Tibial nerve (tissue), 4 donors: ENCODE measurements around the gene CHADL.

Experiments used
- CTCF ChIP-seq, 5 experiments: fragments of 200-600 bp in 3 of 5; fragments of 450-650 bp in 2 of 5; sonication (generic) in 3 of 5; IDR thresholded peaks; one replicate each; pipeline ENCODE4 v1.5.1; 2016 to 2019; ENCODE audit warnings: antibody characterized with exemption in 5 of 5, mild to moderate bottlenecking in 3 of 5, moderate library complexity in 2 of 5
- EP300 ChIP-seq, 2 donors: sonication (generic); formaldehyde crosslinking; IDR thresholded peaks; one replicate each; pipeline ENCODE4 v1.6.1; 2017; ENCODE audit warnings: antibody characterized with exemption in 2 of 2, mild to moderate bottlenecking in 1 of 2
- POLR2A ChIP-seq, 2 donors: fragments of 450-650 bp; IDR thresholded peaks; one replicate each; pipeline ENCODE4 v1.6.1; 2017; ENCODE audit warnings: antibody characterized with exemption in 2 of 2, mild to moderate bottlenecking in 2 of 2, moderate library complexity in 2 of 2

- TF ChIP-seq CTCF (IDR thresholded peaks at IDR 0.05), result no peak
- TF ChIP-seq EP300 (IDR thresholded peaks at IDR 0.05), result no peak
- no peak for TF ChIP-seq POLR2A (IDR thresholded peaks at IDR 0.05)
Measured at GRCh38 chr22:41286639-41287091, 45.9 kb upstream of the CHADL start.
